Superior temporal gyrus (tissue), 1 donor: ENCODE results near the gene DZIP1L.
"Not testable (repeated sequence)": the region's sequence is repeated elsewhere in the genome, so short reads cannot be mapped to it uniquely, and the experiment has no call there.

Experiments used
- DNase-seq: peaks from one replicate; pipeline ENCODE4 v3.0.0-alpha.2; 2016; ENCODE audit errors: extremely low spot score

Gene DZIP1L

GRCh38 chr3:138114431-138114918, 933 bp downstream of the DZIP1L start:
- DNase-seq = no peak

- DNase-seq = no peak
Observed at GRCh38 chr3:138113326-138113725, 2.1 kb downstream of the DZIP1L start.

GRCh38 chr3:138112362-138112761, 3.0 kb downstream of the DZIP1L start:
- DNase-seq = no peak

- DNase-seq = no peak
Observed at GRCh38 chr3:138105598-138105997, 9.8 kb downstream of the DZIP1L start.

GRCh38 chr3:138103466-138103865, 11.9 kb downstream of the DZIP1L start:
- no peak for DNase-seq

GRCh38 chr3:138101351-138101940, 14.0 kb downstream of the DZIP1L start:
- not testable (repeated sequence) for DNase-seq

GRCh38 chr3:138099417-138099816, 16.0 kb downstream of the DZIP1L start:
- DNase-seq = no peak

- no peak for DNase-seq
Observed at GRCh38 chr3:138097192-138098172, 17.9 kb downstream of the DZIP1L start.

GRCh38 chr3:138093721-138094120, 21.7 kb downstream of the DZIP1L start:
- DNase-seq = no peak

GRCh38 chr3:138092023-138092422, 23.4 kb downstream of the DZIP1L start:
- no peak for DNase-seq

GRCh38 chr3:138089091-138089490, 26.3 kb downstream of the DZIP1L start:
- no peak for DNase-seq

- not testable (repeated sequence) for DNase-seq
Observed at GRCh38 chr3:138085745-138086144, 29.7 kb downstream of the DZIP1L start.

- DNase-seq = no peak
Observed at GRCh38 chr3:138084196-138084595, 31.2 kb downstream of the DZIP1L start.

GRCh38 chr3:138082992-138083386, 32.4 kb downstream of the DZIP1L start:
- DNase-seq = no peak

- no peak for DNase-seq
Observed at GRCh38 chr3:138082085-138082991, 33.1 kb downstream of the DZIP1L start.

- DNase-seq = no peak
Observed at GRCh38 chr3:138081371-138082084, 33.9 kb downstream of the DZIP1L start.

GRCh38 chr3:138079901-138080300, 35.5 kb downstream of the DZIP1L start:
- no peak for DNase-seq

- DNase-seq = no peak
Observed at GRCh38 chr3:138078901-138079344, 36.5 kb downstream of the DZIP1L start.

GRCh38 chr3:138078096-138078495, 37.3 kb downstream of the DZIP1L start:
- DNase-seq = no peak

- no peak for DNase-seq
Observed at GRCh38 chr3:138072796-138073195, 42.6 kb downstream of the DZIP1L start.

GRCh38 chr3:138070006-138070405, 45.4 kb downstream of the DZIP1L start:
- no peak for DNase-seq
